Measurements from ENCODE around the gene ZSWIM3.
A peak's percentile ranks its signal among the peaks of the same experiment; 100 is the strongest.

DNA sequence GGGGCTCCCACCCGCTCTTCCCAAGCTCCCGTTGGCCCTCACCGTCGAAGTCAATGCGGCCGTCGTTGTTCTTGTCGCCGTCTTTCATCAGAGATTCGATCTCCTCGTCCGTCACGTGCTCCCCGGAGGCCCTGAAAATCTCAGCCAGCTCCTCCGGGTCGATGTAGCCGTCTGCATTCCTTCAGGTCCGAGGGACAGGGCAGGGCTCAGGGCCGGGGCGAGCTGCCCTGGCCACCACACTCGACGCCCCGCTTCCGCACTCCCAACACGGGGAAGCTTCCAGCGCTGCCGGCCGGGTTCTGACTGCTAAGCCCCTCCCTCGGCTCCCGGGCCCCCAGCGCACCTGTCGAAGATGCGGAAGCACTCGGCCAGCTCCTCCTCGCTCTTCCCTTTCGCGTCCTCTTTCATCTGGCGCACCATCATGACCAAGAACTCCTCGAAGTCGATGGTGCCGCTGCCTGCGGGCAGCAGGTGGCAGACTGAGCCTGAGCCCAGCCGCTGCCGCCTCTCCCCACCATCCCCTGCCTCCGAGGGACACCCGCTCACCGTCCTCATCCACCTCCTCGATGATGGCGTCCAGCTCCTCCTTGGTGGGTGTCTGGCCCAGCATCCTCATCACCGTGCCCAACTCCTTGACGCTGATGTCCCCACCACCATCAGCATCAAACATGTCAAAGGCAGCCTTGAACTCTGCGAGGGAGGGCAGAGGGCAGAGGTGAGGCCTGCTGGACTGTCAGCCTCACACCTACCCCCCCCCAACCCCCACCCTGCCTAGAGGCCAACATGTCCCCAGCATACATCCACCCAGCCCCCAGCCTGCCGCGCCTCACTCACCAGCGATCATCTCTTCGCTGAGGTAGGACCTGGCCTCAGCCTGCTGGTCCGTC, 33.2 kb upstream of the ZSWIM3 start:
- TF ChIP-seq EZH2phosphoT487 (IDR thresholded peaks at IDR 0.05; ENCODE audit: borderline replicate concordance) (no peak), CTCF (conservative IDR thresholded peaks at IDR 0.05; ENCODE audit: low read length) (peak; percentile 55)
